Vagina (tissue), 2 donors: Measurements from ENCODE around the gene EZR. TPM values are rescaled to one million over a fixed set of nuclear protein-coding genes. Genes with fewer than 3 reads are reported as not detected.

Source experiments
- DNase-seq, 2 donors: peaks; one replicate each; pipeline ENCODE4 v3.0.0-alpha.2; 2017; ENCODE audit errors: extremely low spot score in 2 of 2
- H3K27ac ChIP-seq: fragments of 200-600 bp; sonication (generic); one replicate; pipeline ENCODE4 v1.5.1; 2019
- H3K27me3 ChIP-seq: fragments of 200-600 bp; sonication (generic); one replicate; pipeline ENCODE4 v1.5.1; 2019
- H3K36me3 ChIP-seq, 2 donors: fragments of 200-600 bp; sonication (generic); one replicate each; pipeline ENCODE4 v1.5.1; 2017 to 2019
- H3K4me1 ChIP-seq: fragments of 200-600 bp; sonication (generic); one replicate; pipeline ENCODE4 v1.5.1; 2019
- H3K4me3 ChIP-seq, 2 donors: fragments of 200-600 bp; sonication (generic); 1 replicate in 1 of 2; 2 replicates in 1 of 2; pipeline ENCODE4 v1.5.1; 2016 to 2019
- H3K9me3 ChIP-seq: fragments of 200-600 bp; sonication (generic); one replicate; pipeline ENCODE4 v1.5.1; 2019
- CTCF ChIP-seq, 3 experiments: fragments of 450-650 bp in 2 of 3; fragments of 200-600 bp in 1 of 3; sonication (generic) in 1 of 3; IDR thresholded peaks; one replicate each; pipeline ENCODE4 v1.5.1; 2017 to 2019; ENCODE audit warnings: antibody characterized with exemption in 3 of 3, mild to moderate bottlenecking in 2 of 3, moderate library complexity in 2 of 3
- POLR2A ChIP-seq, 2 donors: fragments of 450-650 bp; IDR thresholded peaks; one replicate each; pipeline ENCODE4 v1.6.1; 2017; ENCODE audit warnings: antibody characterized with exemption in 2 of 2, mild to moderate bottlenecking in 2 of 2, moderate library complexity in 2 of 2
- POLR2AphosphoS5 ChIP-seq, 2 donors: sonication (generic); formaldehyde crosslinking; IDR thresholded peaks; one replicate each; pipeline ENCODE4 v1.9.0; 2017; ENCODE audit warnings: antibody characterized with exemption in 2 of 2, mild to moderate bottlenecking in 2 of 2, low read depth in 1 of 2; ENCODE audit not compliant: insufficient read depth in 1 of 2
- intact Hi-C: fragments of 100-400 bp; cut with DNase I; formaldehyde crosslinking; loops from one replicate; pipeline ENCODE4 v1.15.1; 2023
- total RNA-seq: library from RNA; depleted of rRNA; stranded (reverse); fragments of >200 nt; gene quantifications from one replicate; pipeline ENCODE4 v1.2.3, GENCODE V29; 2016

The EZR gene
- total RNA-seq, 1 donor from 2014 or later, result 99.7 TPM

DNA sequence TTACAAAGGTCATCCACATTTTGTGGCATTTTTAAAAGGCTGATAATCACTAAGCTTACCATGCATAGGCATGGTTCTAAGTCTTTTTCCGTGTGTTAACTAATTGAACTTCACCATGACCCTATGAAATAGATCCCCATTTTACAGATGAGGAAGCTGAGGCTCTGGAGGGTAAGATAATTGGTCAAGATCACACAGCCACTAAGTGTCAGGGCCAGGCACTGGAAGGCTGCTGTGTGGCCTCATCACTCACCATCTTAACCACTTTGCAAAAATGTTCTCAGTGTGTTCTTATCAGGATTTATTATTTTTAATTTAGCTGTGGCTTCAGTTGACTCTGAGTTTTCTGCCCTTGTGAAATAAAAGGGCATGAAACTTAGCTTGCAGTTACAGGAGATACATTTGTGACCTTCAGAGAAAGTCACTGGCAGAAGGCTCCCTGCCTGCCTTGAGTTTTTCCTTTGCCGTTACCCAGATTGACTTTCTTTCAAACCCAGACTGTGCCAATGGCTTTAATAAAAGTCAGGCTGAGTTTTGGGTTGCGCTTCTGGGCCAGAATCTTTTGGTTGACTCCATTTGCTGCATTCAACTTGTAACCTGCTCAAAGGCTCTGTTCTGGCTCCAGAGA, 82.0 kb downstream of the EZR start:
- intact Hi-C loops, result no loop called here
- no peak for DNase-seq
- H3K4me3 ChIP-seq, result no peak overlapping the region
- no peaks in the 10 kb centered on the region for H3K27me3 ChIP-seq
- H3K36me3 ChIP-seq, result no peaks in the 10 kb centered on the region
- H3K4me1 ChIP-seq, result no peaks in the 10 kb centered on the region
- no peak overlapping the region for H3K27ac ChIP-seq
- H3K9me3 ChIP-seq, result peaks cover 2% of the 10 kb centered on the region
- TF ChIP-seq POLR2A (IDR thresholded peaks at IDR 0.05) (no peak), POLR2AphosphoS5 (IDR thresholded peaks at IDR 0.05; ENCODE audit: insufficient read depth in 1 of 2, low read depth in 1 of 2) (no peak), CTCF (IDR thresholded peaks at IDR 0.05) (no peak)

GRCh38 chr6:158735009-158735408, 84.2 kb downstream of the EZR start:
- H3K4me3 ChIP-seq, result no peak overlapping the region
- intact Hi-C loops, result no loop called here
- H3K9me3 ChIP-seq, result peaks cover 2% of the 10 kb centered on the region
- no peaks in the 10 kb centered on the region for H3K4me1 ChIP-seq
- no peaks in the 10 kb centered on the region for H3K36me3 ChIP-seq
- H3K27ac ChIP-seq, result no peak overlapping the region
- TF ChIP-seq POLR2A (IDR thresholded peaks at IDR 0.05), result no peak
- no peak for TF ChIP-seq POLR2AphosphoS5 (IDR thresholded peaks at IDR 0.05; ENCODE audit: insufficient read depth in 1 of 2, low read depth in 1 of 2)
- TF ChIP-seq CTCF (IDR thresholded peaks at IDR 0.05), result no peak
- no peaks in the 10 kb centered on the region for H3K27me3 ChIP-seq
- no peak for DNase-seq

DNA sequence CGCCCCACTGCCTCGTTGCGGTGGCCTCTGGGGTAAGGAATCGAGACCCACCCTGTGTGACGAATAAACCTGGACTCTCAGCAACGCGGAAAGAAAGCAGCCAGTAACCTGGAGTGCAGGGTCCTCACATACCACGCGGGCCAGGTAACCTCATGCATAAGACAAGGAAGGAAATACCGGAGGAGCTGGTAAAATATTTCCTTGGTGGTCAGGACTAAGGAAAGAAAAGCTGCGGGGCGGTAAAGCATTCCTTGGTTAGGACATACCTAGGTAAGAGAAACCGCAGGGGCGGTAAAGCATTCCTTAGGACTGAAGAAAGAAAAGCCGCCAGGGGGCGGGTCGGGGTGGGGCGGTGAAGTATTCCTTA, 88.6 kb downstream of the EZR start:
- Histone ChIP-seq H3K4me3 (no peak overlapping the region), H3K27me3 (no peaks in the 10 kb centered on the region), H3K4me1 (no peaks in the 10 kb centered on the region), H3K27ac (no peak overlapping the region), H3K36me3 (no peaks in the 10 kb centered on the region), H3K9me3 (no peaks in the 10 kb centered on the region)
- DNase-seq, result no peak
- TF ChIP-seq CTCF (IDR thresholded peaks at IDR 0.05) (no peak), POLR2AphosphoS5 (IDR thresholded peaks at IDR 0.05; ENCODE audit: insufficient read depth in 1 of 2, low read depth in 1 of 2) (no peak), POLR2A (IDR thresholded peaks at IDR 0.05) (no peak)
- intact Hi-C loops, result no loop called here

DNA sequence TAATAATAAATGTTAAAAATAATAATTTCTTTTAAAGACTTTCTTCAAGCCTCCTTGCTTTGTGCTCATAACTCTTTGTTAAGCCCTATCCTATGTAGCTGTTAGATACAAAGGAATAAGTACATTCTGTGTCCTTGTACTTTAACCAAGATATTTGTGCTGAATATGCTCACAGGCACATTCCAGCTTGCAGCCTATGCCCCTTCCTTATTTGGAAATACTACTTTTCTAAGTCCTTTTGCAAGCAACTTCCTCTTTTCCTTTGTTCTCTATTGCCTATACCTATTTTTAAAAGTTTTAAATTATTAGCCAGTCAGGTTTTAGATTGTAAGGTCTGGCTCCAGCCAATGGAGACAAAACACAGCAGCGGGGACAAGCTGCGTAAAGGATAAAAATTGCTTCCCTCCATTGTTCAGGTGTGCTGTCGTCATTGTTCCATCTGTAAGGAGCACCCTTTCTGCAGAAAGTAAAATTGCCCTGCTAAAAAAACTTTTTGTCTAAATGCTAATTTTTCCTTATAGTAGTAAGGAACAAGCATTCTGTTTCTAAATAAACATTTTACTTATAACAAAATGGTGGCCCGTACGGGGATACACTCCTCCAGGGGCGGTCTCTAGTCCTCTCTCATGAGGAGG, 89.1 kb downstream of the EZR start:
- Histone ChIP-seq H3K4me3 (no peak overlapping the region), H3K27me3 (no peaks in the 10 kb centered on the region), H3K27ac (no peak overlapping the region), H3K9me3 (no peaks in the 10 kb centered on the region), H3K4me1 (no peaks in the 10 kb centered on the region), H3K36me3 (no peaks in the 10 kb centered on the region)
- no peak for TF ChIP-seq CTCF (IDR thresholded peaks at IDR 0.05)
- no peak for TF ChIP-seq POLR2A (IDR thresholded peaks at IDR 0.05)
- TF ChIP-seq POLR2AphosphoS5 (IDR thresholded peaks at IDR 0.05; ENCODE audit: insufficient read depth in 1 of 2, low read depth in 1 of 2), result no peak
- DNase-seq, result no peak
- intact Hi-C loops, result no loop called here

- no peaks in the 10 kb centered on the region for H3K4me1 ChIP-seq
- no peaks in the 10 kb centered on the region for H3K27me3 ChIP-seq
- H3K27ac ChIP-seq, result no peak overlapping the region
- TF ChIP-seq POLR2A (IDR thresholded peaks at IDR 0.05), result no peak
- no peak for TF ChIP-seq POLR2AphosphoS5 (IDR thresholded peaks at IDR 0.05; ENCODE audit: insufficient read depth in 1 of 2, low read depth in 1 of 2)
- no peak for TF ChIP-seq CTCF (IDR thresholded peaks at IDR 0.05)
- H3K9me3 ChIP-seq, result no peaks in the 10 kb centered on the region
- intact Hi-C loops, result no loop called here
- no peaks in the 10 kb centered on the region for H3K36me3 ChIP-seq
- H3K4me3 ChIP-seq, result no peak overlapping the region
- DNase-seq, result no peak
Measured at GRCh38 chr6:158725704-158726103, 93.5 kb downstream of the EZR start.
